K562 (cell line): ENCODE data around the gene TRIM34. TPM values are rescaled to one million over a fixed set of nuclear protein-coding genes. Genes with fewer than 3 reads are reported as not detected.

Experiments used
- CBX8 ChIP-seq: fragments of 200-600 bp; sonication (generic); IDR thresholded peaks from 2 replicates; pipeline ENCODE4 v1.6.1; 2012; ENCODE audit warnings: borderline replicate concordance, mixed run types, low read depth, mild to moderate bottlenecking, moderate library complexity, mixed read lengths, low read length, control low read depth, inconsistent platforms; ENCODE audit not compliant: poor library complexity, severe bottlenecking; ENCODE audit errors: extremely low read depth
- EZH2 ChIP-seq: IDR thresholded peaks from 2 replicates; pipeline ENCODE4 v1.6.1; 2012; ENCODE audit warnings: low read depth, mild to moderate bottlenecking, inconsistent platforms, low read length, borderline replicate concordance
- FOXJ2 ChIP-seq: fragments of 200-800 bp; sonication (Bioruptor generic); IDR thresholded peaks from 2 replicates; pipeline ENCODE4 v1.6.1; 2016; ENCODE audit warnings: missing genetic modification characterization, missing compliant biosample characterization
- MECOM ChIP-seq: fragments of 250-450 bp; sonication (Bioruptor Pico); IDR thresholded peaks from 2 replicates; pipeline ENCODE4 v1.8.0; 2022; ENCODE audit warnings: inconsistent platforms
- POLR2G ChIP-seq: fragments of 200-400 bp; formaldehyde crosslinking; IDR thresholded peaks from 2 replicates; pipeline ENCODE4 v1.6.1; 2017; ENCODE audit warnings: low read depth, mild to moderate bottlenecking, antibody characterized with exemption, low read length, moderate library complexity
- PURB ChIP-seq: sonication (generic); formaldehyde crosslinking; IDR thresholded peaks from 2 replicates; pipeline ENCODE4 v1.9.0; 2021; ENCODE audit warnings: low read depth, mild to moderate bottlenecking, missing genetic modification reagents
- SMAD3 ChIP-seq: fragments of 450-650 bp; formaldehyde crosslinking; conservative IDR thresholded peaks from 2 replicates; pipeline ENCODE4 v1.4.0; 2020; ENCODE audit warnings: mild to moderate bottlenecking
- polyA plus RNA-seq, 8 experiments: library from polyadenylated mRNA; depleted of rRNA in 4 of 8; stranded (reverse) in 5 of 8; unstranded in 3 of 8; fragments of >200 nt; fragmentation: Nextera tagmentation in 2 of 8; fragmentation: Illumina TruSeq in 1 of 8; extraction: Ambion mirVana in 2 of 8; extraction: Trizol in 1 of 8; gene quantifications; 2 replicates each; pipeline versions ENCODE4 v1.2.1 to v1.2.3, GENCODE V29; 2011 to 2014; ENCODE audit warnings: inconsistent platforms in 1 of 8, missing spikeins in 1 of 8
- total RNA-seq, 7 experiments: library from RNA; depleted of rRNA in 6 of 7; stranded (reverse); fragments of >200 nt in 6 of 7; fragmentation: Illumina TruSeq in 2 of 7; extraction: Trizol in 2 of 7; gene quantifications; 2 replicates each; pipeline versions ENCODE4 v1.2.1 to v1.2.3, GENCODE V29; 2011 to 2021; ENCODE audit warnings: low replicate concordance in 1 of 7
- TF ChIP-seq, protein P1 (sequence below), 2 experiments: fragments of 450-650 bp; IDR thresholded peaks; 2 replicates each; pipeline ENCODE4 v1.6.1; 2016; ENCODE audit warnings: mild to moderate bottlenecking in 2 of 2, borderline replicate concordance in 1 of 2, low read depth in 1 of 2, moderate library complexity in 1 of 2
- TF ChIP-seq, protein P2 (sequence below): fragments of 250-450 bp; sonication (Bioruptor Pico); IDR thresholded peaks from 2 replicates; pipeline ENCODE4 v1.5.0; 2022; ENCODE audit warnings: mild to moderate bottlenecking
- TF ChIP-seq, protein P3 (sequence below): sonication (generic); formaldehyde crosslinking; IDR thresholded peaks from 2 replicates; pipeline ENCODE4 v1.8.1; 2022; ENCODE audit warnings: missing genetic modification reagents
- TF ChIP-seq, protein P4 (sequence below), 2 experiments: IDR thresholded peaks; 2 replicates each; pipeline ENCODE4 v1.6.1; 2012; ENCODE audit warnings: improper control_type of control experiment in 2 of 2, low read depth in 2 of 2, low read length in 2 of 2, borderline replicate concordance in 1 of 2

TRIM34 gene
- total and polyA plus RNA-seq, 9 of the 15 experiments (the other 6 are each of a cell fraction or from before 2014, with no cell fraction given), result 0.31 to 2.9 (median 1.3) TPM

DNA sequence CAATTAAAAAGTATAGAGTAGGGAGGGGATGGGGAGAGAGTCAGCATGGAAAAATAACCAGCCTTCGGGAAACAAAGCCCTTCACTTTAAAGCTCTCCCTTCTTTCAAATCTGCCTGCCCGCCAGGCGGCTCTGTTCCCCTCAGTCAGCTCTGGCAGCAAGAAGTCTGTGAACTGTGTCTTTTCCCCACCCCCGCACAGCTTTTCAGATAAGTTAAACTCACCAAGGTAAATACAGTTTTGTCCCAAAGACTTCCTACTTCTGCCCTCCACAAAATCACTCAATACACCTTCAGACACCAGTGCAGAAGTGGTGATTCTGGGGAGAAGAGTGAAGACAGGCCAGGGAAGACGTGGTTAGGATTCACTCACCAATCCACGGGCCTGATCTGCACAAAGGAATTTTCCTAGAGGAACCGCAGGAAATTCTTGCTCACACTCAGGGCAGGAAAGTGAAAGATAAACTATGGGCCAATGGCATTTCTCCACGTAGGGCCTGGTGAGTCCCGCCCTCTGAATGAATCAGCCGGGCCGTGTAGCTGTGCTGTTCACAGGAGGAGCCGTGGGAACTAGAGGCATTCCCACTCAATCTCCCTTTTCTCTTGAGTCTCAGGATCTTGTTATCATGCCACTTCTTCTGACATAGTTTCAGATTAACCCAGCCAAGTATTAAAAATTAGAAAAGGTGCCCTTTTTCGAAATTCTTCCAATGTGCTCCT lies 60.0 kb downstream of the TRIM34 start, which contains the start of gene TRIM5 (continued):
- TF ChIP-seq, protein P1, sequence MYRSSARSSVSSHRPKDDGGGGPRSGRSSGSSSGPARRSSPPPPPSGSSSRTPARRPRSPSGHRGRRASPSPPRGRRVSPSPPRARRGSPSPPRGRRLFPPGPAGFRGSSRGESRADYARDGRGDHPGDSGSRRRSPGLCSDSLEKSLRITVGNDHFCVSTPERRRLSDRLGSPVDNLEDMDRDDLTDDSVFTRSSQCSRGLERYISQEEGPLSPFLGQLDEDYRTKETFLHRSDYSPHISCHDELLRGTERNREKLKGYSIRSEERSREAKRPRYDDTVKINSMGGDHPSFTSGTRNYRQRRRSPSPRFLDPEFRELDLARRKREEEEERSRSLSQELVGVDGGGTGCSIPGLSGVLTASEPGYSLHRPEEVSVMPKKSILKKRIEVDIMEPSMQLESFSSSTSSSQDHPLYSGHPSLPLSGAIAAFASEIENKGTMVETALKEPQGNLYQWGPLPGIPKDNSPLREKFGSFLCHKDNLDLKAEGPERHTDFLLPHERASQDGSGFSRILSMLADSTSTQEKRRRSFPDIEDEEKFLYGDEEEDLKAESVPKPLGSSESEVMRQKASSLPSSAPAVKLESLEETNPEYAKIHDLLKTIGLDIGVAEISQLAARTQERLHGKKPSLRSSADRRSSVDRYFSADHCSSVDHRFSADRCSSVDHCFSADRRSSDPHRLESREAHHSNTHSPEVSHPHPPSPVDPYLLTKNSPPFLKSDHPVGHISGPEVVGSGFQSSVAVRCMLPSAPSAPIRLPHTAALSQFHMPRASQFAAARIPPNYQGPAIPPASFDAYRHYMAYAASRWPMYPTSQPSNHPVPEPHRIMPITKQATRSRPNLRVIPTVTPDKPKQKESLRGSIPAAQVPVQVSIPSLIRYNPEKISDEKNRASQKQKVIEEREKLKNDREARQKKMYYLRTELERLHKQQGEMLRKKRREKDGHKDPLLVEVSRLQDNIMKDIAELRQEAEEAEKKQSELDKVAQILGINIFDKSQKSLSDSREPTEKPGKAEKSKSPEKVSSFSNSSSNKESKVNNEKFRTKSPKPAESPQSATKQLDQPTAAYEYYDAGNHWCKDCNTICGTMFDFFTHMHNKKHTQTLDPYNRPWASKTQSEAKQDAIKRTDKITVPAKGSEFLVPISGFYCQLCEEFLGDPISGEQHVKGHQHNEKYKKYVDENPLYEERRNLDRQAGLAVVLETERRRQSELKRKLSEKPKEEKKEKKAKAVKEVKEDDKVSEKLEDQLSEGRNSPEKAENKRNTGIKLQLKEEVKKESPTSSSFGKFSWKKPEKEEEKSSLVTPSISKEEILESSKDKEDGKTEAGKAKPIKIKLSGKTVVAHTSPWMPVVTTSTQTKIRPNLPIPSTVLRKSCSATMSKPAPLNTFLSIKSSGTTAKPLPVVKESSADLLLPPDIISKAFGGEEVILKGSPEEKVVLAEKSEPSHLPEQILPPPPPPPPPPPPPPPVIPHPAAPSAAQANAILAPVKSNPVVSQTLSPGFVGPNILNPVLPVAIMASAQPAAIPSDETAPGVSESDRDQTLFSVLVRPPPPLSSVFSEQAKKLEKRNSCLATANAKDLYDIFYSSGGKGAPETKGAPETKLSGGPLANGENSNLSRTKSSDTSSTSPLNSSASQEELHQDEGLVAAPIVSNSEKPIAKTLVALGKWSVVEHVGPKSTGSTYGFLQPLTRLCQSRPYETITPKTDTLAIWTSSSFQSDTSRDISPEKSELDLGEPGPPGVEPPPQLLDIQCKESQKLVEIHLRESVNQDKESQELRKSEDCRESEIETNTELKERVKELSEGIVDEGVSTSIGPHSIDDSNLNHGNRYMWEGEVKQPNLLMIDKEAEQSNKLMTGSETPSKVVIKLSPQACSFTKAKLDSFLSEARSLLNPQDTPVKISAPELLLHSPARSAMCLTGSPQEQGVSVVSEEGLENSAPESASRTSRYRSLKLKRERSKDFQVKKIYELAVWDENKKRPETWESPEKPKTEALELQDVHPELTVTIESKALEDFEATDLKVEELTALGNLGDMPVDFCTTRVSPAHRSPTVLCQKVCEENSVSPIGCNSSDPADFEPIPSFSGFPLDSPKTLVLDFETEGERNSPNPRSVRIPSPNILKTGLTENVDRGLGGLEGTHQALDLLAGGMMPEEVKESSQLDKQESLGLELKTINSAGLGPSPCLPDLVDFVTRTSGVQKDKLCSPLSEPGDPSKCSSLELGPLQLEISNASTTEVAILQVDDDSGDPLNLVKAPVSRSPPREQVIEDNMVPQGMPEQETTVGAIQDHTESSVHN (IDR thresholded peaks at IDR 0.05; ENCODE audit: borderline replicate concordance in 1 of 2, low read depth in 1 of 2), result no peak; a peak in 1 of 4 replicates
- TF ChIP-seq EZH2 (no peak), PURB (CRISPR knock-in tag) (no peak), CBX8 (no peak), MECOM (CRISPR knock-in tag) (no peak), POLR2G (0 out of 2 replicates have a peak, but pooled peaks have one; percentile 17), SMAD3 (no peak), FOXJ2 (no peak)
- TF ChIP-seq, protein P2, sequence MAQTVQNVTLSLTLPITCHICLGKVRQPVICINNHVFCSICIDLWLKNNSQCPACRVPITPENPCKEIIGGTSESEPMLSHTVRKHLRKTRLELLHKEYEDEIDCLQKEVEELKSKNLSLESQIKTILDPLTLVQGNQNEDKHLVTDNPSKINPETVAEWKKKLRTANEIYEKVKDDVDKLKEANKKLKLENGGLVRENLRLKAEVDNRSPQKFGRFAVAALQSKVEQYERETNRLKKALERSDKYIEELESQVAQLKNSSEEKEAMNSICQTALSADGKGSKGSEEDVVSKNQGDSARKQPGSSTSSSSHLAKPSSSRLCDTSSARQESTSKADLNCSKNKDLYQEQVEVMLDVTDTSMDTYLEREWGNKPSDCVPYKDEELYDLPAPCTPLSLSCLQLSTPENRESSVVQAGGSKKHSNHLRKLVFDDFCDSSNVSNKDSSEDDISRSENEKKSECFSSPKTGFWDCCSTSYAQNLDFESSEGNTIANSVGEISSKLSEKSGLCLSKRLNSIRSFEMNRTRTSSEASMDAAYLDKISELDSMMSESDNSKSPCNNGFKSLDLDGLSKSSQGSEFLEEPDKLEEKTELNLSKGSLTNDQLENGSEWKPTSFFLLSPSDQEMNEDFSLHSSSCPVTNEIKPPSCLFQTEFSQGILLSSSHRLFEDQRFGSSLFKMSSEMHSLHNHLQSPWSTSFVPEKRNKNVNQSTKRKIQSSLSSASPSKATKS (CRISPR knock-in tag), result no peak
- TF ChIP-seq, protein P3, sequence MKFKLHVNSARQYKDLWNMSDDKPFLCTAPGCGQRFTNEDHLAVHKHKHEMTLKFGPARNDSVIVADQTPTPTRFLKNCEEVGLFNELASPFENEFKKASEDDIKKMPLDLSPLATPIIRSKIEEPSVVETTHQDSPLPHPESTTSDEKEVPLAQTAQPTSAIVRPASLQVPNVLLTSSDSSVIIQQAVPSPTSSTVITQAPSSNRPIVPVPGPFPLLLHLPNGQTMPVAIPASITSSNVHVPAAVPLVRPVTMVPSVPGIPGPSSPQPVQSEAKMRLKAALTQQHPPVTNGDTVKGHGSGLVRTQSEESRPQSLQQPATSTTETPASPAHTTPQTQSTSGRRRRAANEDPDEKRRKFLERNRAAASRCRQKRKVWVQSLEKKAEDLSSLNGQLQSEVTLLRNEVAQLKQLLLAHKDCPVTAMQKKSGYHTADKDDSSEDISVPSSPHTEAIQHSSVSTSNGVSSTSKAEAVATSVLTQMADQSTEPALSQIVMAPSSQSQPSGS (CRISPR knock-in tag), result no peak
- TF ChIP-seq, protein P4, sequence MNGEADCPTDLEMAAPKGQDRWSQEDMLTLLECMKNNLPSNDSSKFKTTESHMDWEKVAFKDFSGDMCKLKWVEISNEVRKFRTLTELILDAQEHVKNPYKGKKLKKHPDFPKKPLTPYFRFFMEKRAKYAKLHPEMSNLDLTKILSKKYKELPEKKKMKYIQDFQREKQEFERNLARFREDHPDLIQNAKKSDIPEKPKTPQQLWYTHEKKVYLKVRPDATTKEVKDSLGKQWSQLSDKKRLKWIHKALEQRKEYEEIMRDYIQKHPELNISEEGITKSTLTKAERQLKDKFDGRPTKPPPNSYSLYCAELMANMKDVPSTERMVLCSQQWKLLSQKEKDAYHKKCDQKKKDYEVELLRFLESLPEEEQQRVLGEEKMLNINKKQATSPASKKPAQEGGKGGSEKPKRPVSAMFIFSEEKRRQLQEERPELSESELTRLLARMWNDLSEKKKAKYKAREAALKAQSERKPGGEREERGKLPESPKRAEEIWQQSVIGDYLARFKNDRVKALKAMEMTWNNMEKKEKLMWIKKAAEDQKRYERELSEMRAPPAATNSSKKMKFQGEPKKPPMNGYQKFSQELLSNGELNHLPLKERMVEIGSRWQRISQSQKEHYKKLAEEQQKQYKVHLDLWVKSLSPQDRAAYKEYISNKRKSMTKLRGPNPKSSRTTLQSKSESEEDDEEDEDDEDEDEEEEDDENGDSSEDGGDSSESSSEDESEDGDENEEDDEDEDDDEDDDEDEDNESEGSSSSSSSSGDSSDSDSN (IDR thresholded peaks at IDR 0.05; ENCODE audit: borderline replicate concordance in 1 of 2, low read depth in 2 of 2, low read length in 2 of 2), result no peak
